Adrenal gland (tissue), 12 donors: ENCODE measurements around the gene NYNRIN. TPM values are rescaled to one million over a fixed set of nuclear protein-coding genes. Genes with fewer than 3 reads are reported as not detected.

Experiments
- DNase-seq, 7 donors: peaks; one replicate each; pipeline ENCODE4 v3.0.0-alpha.2; 2019 to 2020
- H3K27ac ChIP-seq, 5 donors: fragments of 200-600 bp; sonication (generic) in 4 of 5; 1 replicate in 3 of 5; 2 replicates in 2 of 5; pipeline versions ENCODE4 v1.5.1 to v1.8.0; 2016 to 2020; ENCODE audit warnings: mild to moderate bottlenecking in 1 of 5
- H3K27me3 ChIP-seq: fragments of 200-600 bp; 2 replicates; pipeline ENCODE4 v1.8.0; 2021
- H3K36me3 ChIP-seq, 2 donors: fragments of 200-600 bp; replicated peaks in 1 of 2; 1 replicate in 1 of 2; 2 replicates in 1 of 2; pipeline versions ENCODE4 v1.5.1 to v1.8.0; 2018 to 2022
- H3K4me1 ChIP-seq, 2 donors: fragments of 200-600 bp; replicated peaks in 1 of 2; 1 replicate in 1 of 2; 2 replicates in 1 of 2; pipeline versions ENCODE4 v1.5.1 to v1.8.0; 2018 to 2021
- H3K4me3 ChIP-seq, 4 donors: fragments of 200-600 bp; sonication (generic) in 3 of 4; one replicate each; pipeline ENCODE4 v1.5.1; 2016 to 2018
- H3K9me3 ChIP-seq, 3 donors: fragments of 200-600 bp; sonication (generic) in 1 of 3; replicated peaks in 1 of 3; 1 replicate in 2 of 3; 2 replicates in 1 of 3; pipeline versions ENCODE4 v1.5.1 to v1.8.0; 2016 to 2021
- POLR2A ChIP-seq, 2 donors: fragments of 450-650 bp; IDR thresholded peaks; one replicate each; pipeline ENCODE4 v1.6.1; 2017; ENCODE audit warnings: antibody characterized with exemption in 2 of 2, mild to moderate bottlenecking in 2 of 2, moderate library complexity in 1 of 2
- WGBS, 4 donors: extraction: QIAGEN DNeasy Blood & Tissue Kit in 2 of 4; methylation state at CpG; one replicate each; pipeline versions ENCODE4 v1.1.5 to v1.1.7; 2013 to 2017; 5-methylcytosine and 5-hydroxymethylcytosine counted together
- intact Hi-C, 2 donors: fragments of 100-400 bp; cut with DNase I; formaldehyde crosslinking; loops; one replicate each; pipeline versions ENCODE4 v1.14.1 to v1.15.0; 2022 to 2023
- polyA plus RNA-seq, 3 donors: library from polyadenylated mRNA; stranded (reverse); fragments of 200-250 nt in 2 of 3; fragments of 350-450 nt in 1 of 3; fragmentation: Illumina TruSeq in 1 of 3; extraction: RNeasy Lipid Tissue Mini Kit (QIAGEN cat#74804) in 1 of 3; gene quantifications; one replicate each; pipeline ENCODE4 v1.2.3, GENCODE V29; 2013 to 2014
- total RNA-seq, 9 donors: library from RNA; depleted of rRNA in 4 of 9; stranded (reverse); fragments of >200 nt in 4 of 9; fragments of 120-200 nt in 1 of 9; fragmentation: NEBNext Ultra II Directional in 1 of 9; extraction: Animal tissue kit (Norgen Biotek cat#: 25700) in 1 of 9; gene quantifications; one replicate each; pipeline versions ENCODE4 v1.1.0 to v1.2.4, GENCODE V29; 2013 to 2023
- TF ChIP-seq, protein P1 (sequence below), 6 experiments: fragments of 450-650 bp in 4 of 6; fragments of 200-600 bp in 2 of 6; sonication (generic) in 1 of 6; IDR thresholded peaks; 1 replicate in 5 of 6; 2 replicates in 1 of 6; pipeline versions ENCODE4 v1.5.1 to v1.8.0; 2016 to 2021; ENCODE audit warnings: antibody characterized with exemption in 6 of 6, mild to moderate bottlenecking in 2 of 6, moderate library complexity in 1 of 6
- donor health status: healthy with polysubstance abuse.
- donor health status: Bipolar disorder and iron deficiency.
- donor health status: DM: yes; HTN: yes; CAD: no.
- donor health status: DM: no; HTN: no; CAD: no.
- donor health status: DM: no; HTN: no; CAD: no.
- donor health status: DM: yes; HTN: yes; CAD: no.

NYNRIN gene
- total and polyA plus RNA-seq, 12 donors, result 2.2 to 11.0 (median 6.7) TPM

DNA sequence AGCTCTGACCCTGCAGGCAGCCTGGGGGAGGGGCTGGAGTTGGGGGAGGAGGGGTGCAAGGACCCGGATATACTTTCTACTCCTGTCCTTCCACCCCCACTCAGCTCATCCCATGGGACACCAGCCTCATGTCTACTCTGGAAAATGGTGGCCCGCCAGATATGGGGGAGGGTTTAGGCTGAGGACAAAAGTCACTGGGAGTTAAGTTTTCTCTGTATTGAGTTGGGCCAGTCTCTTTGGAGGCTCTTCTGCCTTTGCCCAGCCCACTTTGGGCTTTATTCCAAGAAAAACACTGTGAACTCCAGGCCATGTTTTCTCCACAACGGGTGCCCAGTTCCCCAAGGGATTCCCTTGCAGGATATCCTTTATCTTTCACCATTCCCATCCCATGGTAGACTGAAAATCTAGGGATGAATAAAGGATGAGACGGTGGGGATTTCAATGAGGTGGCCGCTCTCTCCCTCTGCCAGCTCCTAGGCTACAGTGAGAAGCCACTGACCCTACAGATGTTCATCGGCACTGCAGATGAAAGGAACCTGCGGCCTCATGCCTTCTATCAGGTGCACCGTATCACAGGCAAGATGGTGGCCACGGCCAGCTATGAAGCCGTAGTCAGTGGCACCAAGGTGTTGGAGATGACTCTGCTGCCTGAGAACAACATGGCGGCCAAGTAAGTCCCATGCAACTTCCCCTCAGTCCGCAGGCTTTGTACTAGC lies 25.9 kb upstream of the NYNRIN start:
- Histone ChIP-seq H3K9me3 (no peaks in the 10 kb centered on the region), H3K27me3 (no peaks in the 10 kb centered on the region), H3K36me3 (no peaks in the 10 kb centered on the region), H3K27ac (peak overlapping the region in 1 of 5 donors; percentile 56), H3K4me3 (no peak overlapping the region), H3K4me1 (peaks cover 0 to 5% of the 10 kb centered on the region in 2 donors)
- TF ChIP-seq, protein P1, sequence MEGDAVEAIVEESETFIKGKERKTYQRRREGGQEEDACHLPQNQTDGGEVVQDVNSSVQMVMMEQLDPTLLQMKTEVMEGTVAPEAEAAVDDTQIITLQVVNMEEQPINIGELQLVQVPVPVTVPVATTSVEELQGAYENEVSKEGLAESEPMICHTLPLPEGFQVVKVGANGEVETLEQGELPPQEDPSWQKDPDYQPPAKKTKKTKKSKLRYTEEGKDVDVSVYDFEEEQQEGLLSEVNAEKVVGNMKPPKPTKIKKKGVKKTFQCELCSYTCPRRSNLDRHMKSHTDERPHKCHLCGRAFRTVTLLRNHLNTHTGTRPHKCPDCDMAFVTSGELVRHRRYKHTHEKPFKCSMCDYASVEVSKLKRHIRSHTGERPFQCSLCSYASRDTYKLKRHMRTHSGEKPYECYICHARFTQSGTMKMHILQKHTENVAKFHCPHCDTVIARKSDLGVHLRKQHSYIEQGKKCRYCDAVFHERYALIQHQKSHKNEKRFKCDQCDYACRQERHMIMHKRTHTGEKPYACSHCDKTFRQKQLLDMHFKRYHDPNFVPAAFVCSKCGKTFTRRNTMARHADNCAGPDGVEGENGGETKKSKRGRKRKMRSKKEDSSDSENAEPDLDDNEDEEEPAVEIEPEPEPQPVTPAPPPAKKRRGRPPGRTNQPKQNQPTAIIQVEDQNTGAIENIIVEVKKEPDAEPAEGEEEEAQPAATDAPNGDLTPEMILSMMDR (IDR thresholded peaks at IDR 0.05), result no peak
- TF ChIP-seq POLR2A (IDR thresholded peaks at IDR 0.05), result no peak
- 76 to 82% (median 80%) methylated on average over 10 to 12 of the region's 12 CpGs for WGBS, 4 donors
- peak in 5 of 7 donors; percentile 33 to 65 (median 57) for DNase-seq
- intact Hi-C loops, result no loop called here

DNA sequence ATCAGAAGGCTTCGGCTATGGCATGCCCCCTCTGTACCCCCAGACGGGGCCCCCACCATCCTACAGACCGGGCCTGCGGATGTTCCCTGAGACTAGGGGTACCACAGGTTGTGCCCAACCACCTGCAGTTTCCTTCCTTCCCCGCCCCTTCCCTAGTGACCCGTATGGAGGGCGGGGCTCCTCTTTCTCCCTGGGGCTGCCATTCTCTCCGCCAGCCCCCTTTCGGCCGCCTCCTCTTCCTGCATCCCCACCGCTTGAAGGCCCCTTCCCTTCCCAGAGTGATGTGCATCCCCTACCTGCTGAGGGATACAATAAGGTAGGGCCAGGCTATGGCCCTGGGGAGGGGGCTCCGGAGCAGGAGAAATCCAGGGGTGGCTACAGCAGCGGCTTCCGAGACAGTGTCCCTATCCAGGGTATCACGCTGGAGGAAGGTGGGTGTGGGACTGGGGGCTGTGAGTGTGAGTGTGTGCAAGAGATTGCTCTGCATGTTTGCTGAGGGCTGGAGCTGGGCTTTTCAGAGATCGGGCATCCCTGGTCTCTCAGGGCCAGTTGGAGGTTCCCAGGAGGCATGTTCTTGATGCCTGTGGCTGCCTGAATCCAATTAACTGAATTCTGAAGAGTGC lies 22.2 kb upstream of the NYNRIN start:
- no peak overlapping the region for H3K27ac ChIP-seq
- WGBS, 4 donors, result 79 to 89% (median 82%) methylated on average over 15 to 16 of the region's 16 CpGs
- no peak overlapping the region for H3K4me3 ChIP-seq
- no peak for TF ChIP-seq POLR2A (IDR thresholded peaks at IDR 0.05)
- TF ChIP-seq, protein P1 (IDR thresholded peaks at IDR 0.05), result no peak
- intact Hi-C loops, result no loop called here
- H3K36me3 ChIP-seq, result no peaks in the 10 kb centered on the region
- no peaks in the 10 kb centered on the region for H3K4me1 ChIP-seq
- H3K9me3 ChIP-seq, result no peaks in the 10 kb centered on the region
- no peaks in the 10 kb centered on the region for H3K27me3 ChIP-seq
- DNase-seq, result peak in 2 of 7 donors; percentile 5 to 42

DNA sequence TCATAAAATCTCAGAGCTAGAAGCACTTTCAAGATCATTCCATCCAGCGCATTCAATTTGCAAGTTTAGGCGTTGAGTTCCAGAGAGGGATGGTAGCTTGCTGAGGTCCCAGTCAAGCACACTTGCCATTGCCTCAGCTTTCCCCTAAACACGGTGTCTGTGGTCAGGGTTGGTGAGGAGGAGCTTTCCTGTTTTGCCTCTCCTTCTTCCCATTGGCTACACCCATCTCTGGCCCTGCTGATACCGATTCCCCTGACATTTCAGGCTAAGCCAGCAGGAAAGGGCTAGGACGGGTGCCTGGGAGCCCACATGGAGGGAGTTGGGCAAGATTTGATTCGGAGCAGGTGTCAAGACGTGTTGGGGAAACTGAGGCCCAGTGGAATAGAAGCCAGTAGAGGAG lies 21.7 kb upstream of the NYNRIN start:
- peak in 2 of 7 donors; percentile 2 to 47 for DNase-seq
- no peak for TF ChIP-seq POLR2A (IDR thresholded peaks at IDR 0.05)
- TF ChIP-seq, protein P1 (IDR thresholded peaks at IDR 0.05), result no peak
- Histone ChIP-seq H3K27ac (no peak overlapping the region), H3K9me3 (no peaks in the 10 kb centered on the region), H3K27me3 (no peaks in the 10 kb centered on the region), H3K36me3 (no peaks in the 10 kb centered on the region), H3K4me1 (no peaks in the 10 kb centered on the region), H3K4me3 (no peak overlapping the region)
- 85 to 89% (median 86%) methylated on average over 7 of the region's 7 CpGs for WGBS, 4 donors
- intact Hi-C loops, result no loop called here

DNA sequence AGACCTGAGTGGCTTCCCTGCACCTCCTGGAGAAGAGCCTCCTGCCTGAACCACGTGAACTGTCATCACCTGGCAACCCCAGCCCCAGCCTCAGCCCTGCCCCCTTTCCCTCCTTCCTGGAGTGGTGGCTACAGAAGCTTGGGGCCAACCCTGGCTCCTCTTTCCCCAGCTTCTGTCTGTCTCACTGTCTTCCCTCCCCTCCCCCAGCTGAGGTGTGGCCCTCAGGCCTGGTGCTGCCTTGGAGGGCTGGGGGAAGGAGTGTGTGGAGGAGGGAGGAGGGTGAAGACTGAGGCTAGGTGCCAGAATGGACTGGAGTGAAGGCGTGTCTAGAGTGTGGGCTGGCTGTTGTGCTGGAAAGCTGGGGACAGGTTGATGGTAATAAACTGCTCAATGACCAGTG lies 21.1 kb upstream of the NYNRIN start:
- WGBS, 4 donors, result 78 to 92% (median 87%) methylated on average over 2 of the region's 2 CpGs

More for the DNA sequence above, 21.1 kb upstream of the NYNRIN start:
- H3K36me3 ChIP-seq, result no peaks in the 10 kb centered on the region
- DNase-seq, result peak in 1 of 7 donors; percentile 55
- TF ChIP-seq, protein P1 (IDR thresholded peaks at IDR 0.05), result no peak
- TF ChIP-seq POLR2A (IDR thresholded peaks at IDR 0.05), result no peak
- no peaks in the 10 kb centered on the region for H3K9me3 ChIP-seq
- no peak overlapping the region for H3K4me3 ChIP-seq
- intact Hi-C loops, result no loop called here
- H3K27me3 ChIP-seq, result no peaks in the 10 kb centered on the region
- no peaks in the 10 kb centered on the region for H3K4me1 ChIP-seq
- no peak overlapping the region for H3K27ac ChIP-seq
